IMR-90 (cell line): ENCODE measurements around the gene UBAC1.

Source experiments
- BHLHE40 ChIP-seq: fragments of 150-350 bp; IDR thresholded peaks from 2 replicates; pipeline ENCODE4 v1.6.1; 2016; ENCODE audit warnings: mild to moderate bottlenecking, low read depth, low read length
- CEBPB ChIP-seq: IDR thresholded peaks from 2 replicates; pipeline ENCODE4 v1.6.1; 2012; ENCODE audit warnings: low read depth, low read length, improper control_type of control experiment
- FOS ChIP-seq: fragments of 150-350 bp; IDR thresholded peaks from 2 replicates; pipeline ENCODE4 v1.6.1; 2016; ENCODE audit warnings: low read depth, low read length
- MXI1 ChIP-seq: IDR thresholded peaks from 2 replicates; pipeline ENCODE4 v1.6.1; 2012; ENCODE audit warnings: low read depth, mild to moderate bottlenecking, low read length, moderate library complexity, borderline replicate concordance
- POLR2A ChIP-seq: IDR thresholded peaks from 2 replicates; pipeline ENCODE4 v1.6.1; 2012; ENCODE audit warnings: mild to moderate bottlenecking, low read depth, low read length
- RAD21 ChIP-seq: IDR thresholded peaks from 2 replicates; pipeline ENCODE4 v1.6.1; 2012; ENCODE audit warnings: low read length, improper control_type of control experiment
- RCOR1 ChIP-seq: IDR thresholded peaks from 2 replicates; pipeline ENCODE4 v1.6.1; 2012; ENCODE audit warnings: mild to moderate bottlenecking, low read length, improper control_type of control experiment; ENCODE audit not compliant: insufficient replicate concordance
- RFX5 ChIP-seq: IDR thresholded peaks from 2 replicates; pipeline ENCODE4 v1.8.0; 2012; ENCODE audit warnings: low read depth, mild to moderate bottlenecking, low read length, moderate library complexity
- TF ChIP-seq, protein P1 (sequence below): conservative IDR thresholded peaks from 2 replicates; pipeline ENCODE4 v1.5.1; 2012; ENCODE audit warnings: mild to moderate bottlenecking, low read depth, low read length, improper control_type of control experiment

DNA sequence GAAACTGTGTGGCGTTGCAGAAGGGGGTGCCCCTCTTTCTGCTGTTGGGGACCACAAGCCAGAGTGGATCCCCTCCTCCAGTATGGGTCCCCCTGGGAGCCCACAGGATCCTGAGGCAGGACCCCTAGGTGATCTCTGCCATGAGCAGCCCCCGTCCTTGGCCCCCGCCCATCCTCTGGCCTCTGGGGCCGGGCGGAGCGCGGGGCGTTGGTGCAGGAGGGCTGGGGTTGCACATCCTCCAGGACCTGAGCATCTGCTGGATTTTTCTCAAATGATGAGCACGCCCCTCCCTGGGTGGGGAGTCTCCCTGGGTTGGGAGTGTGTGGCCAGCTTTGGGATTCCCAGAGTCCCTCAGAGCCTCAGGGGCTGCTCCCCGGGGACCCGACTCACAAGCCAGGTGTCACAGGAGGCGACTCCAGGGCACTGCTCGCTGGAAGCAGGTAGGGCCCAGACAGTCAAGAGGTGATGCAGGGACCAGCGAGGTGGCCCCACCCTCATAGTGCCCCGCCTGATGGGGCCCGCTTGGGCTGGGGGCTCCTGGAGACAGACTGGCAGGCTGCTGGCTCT, 26.7 kb upstream of the UBAC1 start:
- TF ChIP-seq, protein P1, sequence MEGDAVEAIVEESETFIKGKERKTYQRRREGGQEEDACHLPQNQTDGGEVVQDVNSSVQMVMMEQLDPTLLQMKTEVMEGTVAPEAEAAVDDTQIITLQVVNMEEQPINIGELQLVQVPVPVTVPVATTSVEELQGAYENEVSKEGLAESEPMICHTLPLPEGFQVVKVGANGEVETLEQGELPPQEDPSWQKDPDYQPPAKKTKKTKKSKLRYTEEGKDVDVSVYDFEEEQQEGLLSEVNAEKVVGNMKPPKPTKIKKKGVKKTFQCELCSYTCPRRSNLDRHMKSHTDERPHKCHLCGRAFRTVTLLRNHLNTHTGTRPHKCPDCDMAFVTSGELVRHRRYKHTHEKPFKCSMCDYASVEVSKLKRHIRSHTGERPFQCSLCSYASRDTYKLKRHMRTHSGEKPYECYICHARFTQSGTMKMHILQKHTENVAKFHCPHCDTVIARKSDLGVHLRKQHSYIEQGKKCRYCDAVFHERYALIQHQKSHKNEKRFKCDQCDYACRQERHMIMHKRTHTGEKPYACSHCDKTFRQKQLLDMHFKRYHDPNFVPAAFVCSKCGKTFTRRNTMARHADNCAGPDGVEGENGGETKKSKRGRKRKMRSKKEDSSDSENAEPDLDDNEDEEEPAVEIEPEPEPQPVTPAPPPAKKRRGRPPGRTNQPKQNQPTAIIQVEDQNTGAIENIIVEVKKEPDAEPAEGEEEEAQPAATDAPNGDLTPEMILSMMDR: no peak
- TF ChIP-seq RFX5 (no peak), CEBPB (no peak), POLR2A (no peak), RAD21 (no peak), MXI1 (no peak), RCOR1 (no peak), BHLHE40 (no peak), FOS (no peak)
